HFFc6 (cell line): ENCODE data around the gene FRMPD2. TPM values are rescaled to one million over a fixed set of nuclear protein-coding genes. Genes with fewer than 3 reads are reported as not detected.

Experiments
- DNase-seq: peaks from one replicate; pipeline ENCODE4 v3.0.0-alpha.2; 2018
- H3K27ac Mint-ChIP-seq: 2 replicates; pipeline ENCODE4 v1.8.0; 2020; ENCODE audit warnings: mild to moderate bottlenecking, mixed read lengths
- H3K27me3 Mint-ChIP-seq: 2 replicates; pipeline ENCODE4 v1.8.0; 2021; ENCODE audit warnings: mild to moderate bottlenecking, moderate library complexity, mixed read lengths; ENCODE audit not compliant: insufficient read depth
- H3K36me3 Mint-ChIP-seq: 2 replicates; pipeline ENCODE4 v1.8.0; 2021; ENCODE audit warnings: low read depth, mixed read lengths
- H3K4me1 Mint-ChIP-seq: 2 replicates; pipeline ENCODE4 v1.8.0; 2020; ENCODE audit warnings: low read depth, mixed read lengths
- H3K4me3 Mint-ChIP-seq: 2 replicates; pipeline ENCODE4 v1.8.0; 2020; ENCODE audit warnings: mild to moderate bottlenecking, moderate library complexity, mixed read lengths
- H3K9me3 Mint-ChIP-seq: 2 replicates; pipeline ENCODE4 v1.8.0; 2020; ENCODE audit warnings: mild to moderate bottlenecking, mixed read lengths
- CTCF ChIP-seq: fragments of 200-600 bp; sonication (generic); IDR thresholded peaks from 2 replicates; pipeline ENCODE4 v1.5.0; 2021; ENCODE audit warnings: antibody characterized with exemption, mild to moderate bottlenecking
- total RNA-seq, 6 experiments: library from RNA; stranded (reverse); fragmentation: NEBNext Ultra II Directional; extraction: Animal tissue kit (Norgen Biotek cat#: 25700); gene quantifications; 2 replicates in 1 of 6; 3 replicates in 5 of 6; pipeline ENCODE4 v1.2.3, GENCODE V29; 2021

FRMPD2 gene
- total RNA-seq, 6 experiments from 2014 or later = not detected

- Mint-ChIP-seq H3K27ac (no peak overlapping the region), H3K36me3 (no peaks in the 10 kb centered on the region), H3K4me3 (no peak overlapping the region), H3K27me3 (peaks cover 17% of the 10 kb centered on the region), H3K9me3 (no peaks in the 10 kb centered on the region), H3K4me1 (no peaks in the 10 kb centered on the region)
- no peak for TF ChIP-seq CTCF
- DNase-seq = no peak
Observed at GRCh38 chr10:48231699-48232315, 42.7 kb downstream of the FRMPD2 start.

GRCh38 chr10:48231178-48231577 is 43.3 kb downstream of the FRMPD2 start:
- DNase-seq = no peak
- TF ChIP-seq CTCF = no peak
- Mint-ChIP-seq H3K9me3 (no peaks in the 10 kb centered on the region), H3K4me1 (no peaks in the 10 kb centered on the region), H3K4me3 (no peak overlapping the region), H3K27me3 (peaks cover 14% of the 10 kb centered on the region), H3K27ac (no peak overlapping the region), H3K36me3 (no peaks in the 10 kb centered on the region)

GRCh38 chr10:48227213-48227612 is 47.3 kb downstream of the FRMPD2 start:
- H3K4me1 Mint-ChIP-seq = peaks cover 13% of the 10 kb centered on the region; the same call in 1 of the 2 replicates
- peaks cover 9% of the 10 kb centered on the region for H3K27me3 Mint-ChIP-seq
- TF ChIP-seq CTCF = no peak
- no peak overlapping the region for H3K4me3 Mint-ChIP-seq
- H3K27ac Mint-ChIP-seq = no peak overlapping the region
- no peaks in the 10 kb centered on the region for H3K36me3 Mint-ChIP-seq
- no peak for DNase-seq
- no peaks in the 10 kb centered on the region for H3K9me3 Mint-ChIP-seq

GRCh38 chr10:48224979-48225560 is 49.4 kb downstream of the FRMPD2 start:
- no peaks in the 10 kb centered on the region for H3K36me3 Mint-ChIP-seq
- peaks cover 13% of the 10 kb centered on the region; the same call in 1 of the 2 replicates for H3K4me1 Mint-ChIP-seq
- DNase-seq = no peak
- no peaks in the 10 kb centered on the region for H3K9me3 Mint-ChIP-seq
- peaks cover 10% of the 10 kb centered on the region for H3K27me3 Mint-ChIP-seq
- no peak overlapping the region for H3K4me3 Mint-ChIP-seq
- TF ChIP-seq CTCF = no peak
- no peak overlapping the region for H3K27ac Mint-ChIP-seq

GRCh38 chr10:48224296-48224695 is 50.2 kb downstream of the FRMPD2 start:
- DNase-seq = no peak
- Mint-ChIP-seq H3K36me3 (no peaks in the 10 kb centered on the region), H3K27ac (no peak overlapping the region), H3K9me3 (no peaks in the 10 kb centered on the region), H3K4me3 (no peak overlapping the region), H3K27me3 (peaks cover 16% of the 10 kb centered on the region), H3K4me1 (peaks cover 13% of the 10 kb centered on the region; the same call in 1 of the 2 replicates)
- TF ChIP-seq CTCF = no peak
